ENCODE results near the gene ACTN1.

- TF ChIP-seq RCOR1 (conservative IDR thresholded peaks at IDR 0.05; ENCODE audit: low read depth, low read length) = no peak
- no peak for TF ChIP-seq POLR2AphosphoS2 (IDR thresholded peaks at IDR 0.05; ENCODE audit: low read depth, low read length)
- TF ChIP-seq RAD21 (IDR thresholded peaks at IDR 0.05; ENCODE audit: insufficient read depth, low read depth, low read length) = no peak
- no peak for TF ChIP-seq SP1 (IDR thresholded peaks at IDR 0.05; ENCODE audit: low read depth, low read length)
- no peak for TF ChIP-seq POLR2A (IDR thresholded peaks at IDR 0.05; ENCODE audit: low read depth, low read length)
- TF ChIP-seq EGR1 (IDR thresholded peaks at IDR 0.05; ENCODE audit: borderline replicate concordance in 1 of 2, low read depth in 2 of 2, low read length in 2 of 2) = no peak
- TF ChIP-seq CTCF (IDR thresholded peaks at IDR 0.05 in 2 of 3, conservative IDR thresholded peaks at IDR 0.05 in 1 of 3; ENCODE audit: control insufficient read depth in 2 of 3, extremely low read depth in 1 of 3, insufficient read depth in 1 of 3, low read depth in 3 of 3, low read length in 3 of 3) = no peak
- TF ChIP-seq MXI1 (IDR thresholded peaks at IDR 0.05; ENCODE audit: low read depth, low read length) = no peak
Observed at GRCh38 chr14:68973639-68974038, 5.5 kb downstream of the ACTN1 start.

Data from GM12878 (cell line).